ENCODE data around the gene OGA. TPM values are rescaled to one million over a fixed set of nuclear protein-coding genes. Genes with fewer than 3 reads are reported as not detected.

OGA gene
- total RNA-seq, 1 experiment from 2014 or later: 96.1 TPM

DNA sequence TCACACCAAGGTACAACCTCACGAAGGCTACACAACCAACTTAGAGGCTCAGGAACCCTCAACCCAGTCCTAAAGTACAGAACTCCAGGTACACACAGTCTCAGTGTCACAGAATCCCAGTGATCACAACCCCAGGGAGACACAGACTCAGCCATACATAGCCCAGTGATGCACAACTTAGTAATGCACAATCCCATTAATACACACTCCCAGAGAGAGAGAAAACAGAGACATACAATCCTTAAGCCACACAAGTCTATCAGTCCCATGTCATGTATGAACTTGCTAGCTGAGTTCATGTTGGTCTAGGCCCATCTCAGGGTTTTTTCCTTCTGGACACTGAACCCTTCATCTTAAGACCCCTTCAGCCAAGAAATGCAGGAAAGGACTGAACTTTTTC lies 20.8 kb upstream of the OGA start:
- Mint-ChIP-seq H3K27me3 (ENCODE audit: insufficient read depth, unreplicated experiment) (no peaks in the 10 kb centered on the region), H3K9me3 (ENCODE audit: unreplicated experiment) (no peaks in the 10 kb centered on the region), H3K4me1 (ENCODE audit: insufficient read depth, unreplicated experiment) (peaks cover 22% of the 10 kb centered on the region), H3K36me3 (ENCODE audit: insufficient read depth, unreplicated experiment) (peaks cover 2% of the 10 kb centered on the region), H3K27ac (ENCODE audit: low read depth, unreplicated experiment) (no peak overlapping the region), H3K4me3 (ENCODE audit: unreplicated experiment) (peak overlapping the region; percentile 35)
- TF ChIP-seq, protein P1, sequence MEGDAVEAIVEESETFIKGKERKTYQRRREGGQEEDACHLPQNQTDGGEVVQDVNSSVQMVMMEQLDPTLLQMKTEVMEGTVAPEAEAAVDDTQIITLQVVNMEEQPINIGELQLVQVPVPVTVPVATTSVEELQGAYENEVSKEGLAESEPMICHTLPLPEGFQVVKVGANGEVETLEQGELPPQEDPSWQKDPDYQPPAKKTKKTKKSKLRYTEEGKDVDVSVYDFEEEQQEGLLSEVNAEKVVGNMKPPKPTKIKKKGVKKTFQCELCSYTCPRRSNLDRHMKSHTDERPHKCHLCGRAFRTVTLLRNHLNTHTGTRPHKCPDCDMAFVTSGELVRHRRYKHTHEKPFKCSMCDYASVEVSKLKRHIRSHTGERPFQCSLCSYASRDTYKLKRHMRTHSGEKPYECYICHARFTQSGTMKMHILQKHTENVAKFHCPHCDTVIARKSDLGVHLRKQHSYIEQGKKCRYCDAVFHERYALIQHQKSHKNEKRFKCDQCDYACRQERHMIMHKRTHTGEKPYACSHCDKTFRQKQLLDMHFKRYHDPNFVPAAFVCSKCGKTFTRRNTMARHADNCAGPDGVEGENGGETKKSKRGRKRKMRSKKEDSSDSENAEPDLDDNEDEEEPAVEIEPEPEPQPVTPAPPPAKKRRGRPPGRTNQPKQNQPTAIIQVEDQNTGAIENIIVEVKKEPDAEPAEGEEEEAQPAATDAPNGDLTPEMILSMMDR (IDR thresholded peaks at IDR 0.05; ENCODE audit: unreplicated experiment): no peak
- POLR2A ChIA-PET: interaction anchor here (2.4 kb wide), 1 partner anchor 20 kb away, joined by 16 read pairs; the partner anchor contains the start of gene OGA
- BruUV-seq (replicated peaks): no TSS peak
- no peak for DNase-seq (ENCODE audit: unreplicated experiment)
- intact Hi-C loops (cut with micrococcal nuclease): no loop called here
- CTCF ChIA-PET: interaction anchor here (0.6 to 4.6 kb wide), 8 partner anchors 11 to 288 kb away, joined by 3 to 69 read pairs (median 4); no protein-coding TSS in a partner anchor

DNA sequence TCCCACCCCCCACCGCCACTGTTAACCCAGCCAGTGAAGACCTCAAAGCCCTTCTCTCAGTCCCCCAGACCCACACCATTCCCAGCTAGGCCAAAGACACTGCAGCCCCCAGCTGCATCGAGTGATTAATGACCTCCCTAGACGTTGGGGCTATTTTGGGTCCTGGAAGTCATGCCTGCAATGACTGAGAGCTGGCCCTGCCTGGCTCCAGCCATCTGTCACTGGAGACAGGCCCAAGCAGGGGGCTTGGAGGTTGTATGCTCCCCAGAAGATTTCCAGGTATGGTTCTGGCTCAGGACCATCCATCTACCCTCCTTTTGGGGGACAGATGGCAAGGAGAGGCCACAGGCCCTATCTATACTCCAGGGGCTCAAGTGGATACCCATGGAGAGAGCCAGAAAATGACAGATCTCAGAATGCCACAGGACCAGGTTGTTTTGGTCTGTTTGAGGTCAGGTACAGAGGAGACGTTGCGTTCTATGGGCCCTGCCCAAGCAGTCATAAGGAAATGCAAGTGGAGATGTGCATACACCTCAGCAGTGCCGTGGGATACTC lies 20.2 kb upstream of the OGA start:
- TF ChIP-seq, protein P1 (IDR thresholded peaks at IDR 0.05; ENCODE audit: unreplicated experiment): no peak
- no TSS peak for BruUV-seq (replicated peaks)
- DNase-seq (ENCODE audit: unreplicated experiment): no peak
- H3K27ac Mint-ChIP-seq (ENCODE audit: low read depth, unreplicated experiment): no peak overlapping the region
- no peaks in the 10 kb centered on the region for H3K36me3 Mint-ChIP-seq (ENCODE audit: insufficient read depth, unreplicated experiment)
- intact Hi-C loops (cut with micrococcal nuclease): no loop called here
- peaks cover 22% of the 10 kb centered on the region for H3K4me1 Mint-ChIP-seq (ENCODE audit: insufficient read depth, unreplicated experiment)
- POLR2A ChIA-PET: no interaction called here
- CTCF ChIA-PET: interaction anchor here (0.5 to 4.6 kb wide), 4 partner anchors 18 to 781 kb away, joined by 3 to 53 read pairs (median 4); no protein-coding TSS in a partner anchor
- no peaks in the 10 kb centered on the region for H3K27me3 Mint-ChIP-seq (ENCODE audit: insufficient read depth, unreplicated experiment)
- peak overlapping the region; percentile 35 for H3K4me3 Mint-ChIP-seq (ENCODE audit: unreplicated experiment)
- no peaks in the 10 kb centered on the region for H3K9me3 Mint-ChIP-seq (ENCODE audit: unreplicated experiment)

DNA sequence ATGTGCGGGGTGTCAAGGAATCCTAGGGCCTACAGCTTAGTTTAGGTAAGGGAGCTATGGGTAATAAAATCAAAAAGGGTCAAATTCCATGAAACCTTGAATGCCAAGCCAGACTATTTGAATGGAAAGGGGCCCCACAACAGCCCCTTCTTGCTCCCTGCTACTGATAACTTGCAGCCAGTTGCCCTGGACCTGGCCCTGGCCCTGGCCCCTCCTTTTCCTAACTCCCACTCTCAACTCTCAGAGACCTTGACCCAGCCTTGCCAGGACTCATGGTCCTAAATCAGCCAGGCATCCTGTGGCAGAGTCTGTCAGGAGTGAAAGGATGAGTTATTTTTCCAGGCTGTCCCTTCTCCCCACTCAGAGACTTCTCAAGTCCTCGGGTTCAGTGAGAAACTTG lies 19.5 kb upstream of the OGA start:
- Mint-ChIP-seq H3K27me3 (ENCODE audit: insufficient read depth, unreplicated experiment) (no peaks in the 10 kb centered on the region), H3K27ac (ENCODE audit: low read depth, unreplicated experiment) (no peak overlapping the region), H3K4me3 (ENCODE audit: unreplicated experiment) (no peak overlapping the region), H3K9me3 (ENCODE audit: unreplicated experiment) (no peaks in the 10 kb centered on the region), H3K4me1 (ENCODE audit: insufficient read depth, unreplicated experiment) (peaks cover 22% of the 10 kb centered on the region), H3K36me3 (ENCODE audit: insufficient read depth, unreplicated experiment) (no peaks in the 10 kb centered on the region)
- POLR2A ChIA-PET: interaction anchor here (1.2 kb wide), 1 partner anchor 19 kb away, joined by 3 read pairs; the partner anchor contains the start of gene OGA
- intact Hi-C loops (cut with micrococcal nuclease): no loop called here
- no TSS peak for BruUV-seq (replicated peaks)
- TF ChIP-seq, protein P1 (IDR thresholded peaks at IDR 0.05; ENCODE audit: unreplicated experiment): no peak
- no peak for DNase-seq (ENCODE audit: unreplicated experiment)
- CTCF ChIA-PET: interaction anchor here (0.6 to 4.6 kb wide), 10 partner anchors 8 to 229 kb away, joined by 3 to 53 read pairs (median 4); partner anchors contain the start of genes HPS6 and OGA

DNA sequence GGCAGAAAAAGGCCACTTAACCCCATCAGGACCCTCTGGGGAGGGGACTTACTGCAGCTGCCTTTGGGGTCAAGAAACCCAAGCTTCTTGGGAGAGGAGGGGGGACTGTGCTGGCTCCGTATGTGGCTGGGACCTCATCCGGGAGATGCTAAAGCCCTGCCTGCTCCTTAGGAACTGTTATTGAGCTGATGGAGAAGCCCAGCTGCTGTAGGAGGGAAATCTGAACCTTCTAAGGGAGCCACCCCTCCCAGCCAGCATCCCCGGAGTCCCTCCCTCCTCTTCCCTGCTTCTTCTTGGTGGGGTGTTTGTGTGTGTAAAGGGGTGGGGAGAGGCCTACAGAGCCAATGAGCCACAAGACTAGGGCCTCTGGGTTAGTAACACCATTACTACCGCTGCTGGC lies 17.1 kb upstream of the OGA start:
- BruUV-seq (replicated peaks): no TSS peak
- ChIA-PET CTCF (interaction anchor here (0.6 to 4.6 kb wide), 23 partner anchors 8 to 651 kb away, joined by 3 to 53 read pairs (median 4); partner anchors contain the start of genes C10orf95 and OGA), POLR2A (interaction anchor here (0.7 to 1.2 kb wide), 2 partner anchors 16 to 91 kb away, joined by 3 to 8 read pairs; partner anchors contain the start of gene OGA)
- Mint-ChIP-seq H3K36me3 (ENCODE audit: insufficient read depth, unreplicated experiment) (peaks cover 8% of the 10 kb centered on the region), H3K27ac (ENCODE audit: low read depth, unreplicated experiment) (no peak overlapping the region), H3K27me3 (ENCODE audit: insufficient read depth, unreplicated experiment) (no peaks in the 10 kb centered on the region), H3K4me3 (ENCODE audit: unreplicated experiment) (no peak overlapping the region), H3K4me1 (ENCODE audit: insufficient read depth, unreplicated experiment) (peaks cover 32% of the 10 kb centered on the region), H3K9me3 (ENCODE audit: unreplicated experiment) (no peaks in the 10 kb centered on the region)
- intact Hi-C loops (cut with micrococcal nuclease): no loop called here
- TF ChIP-seq, protein P1 (IDR thresholded peaks at IDR 0.05; ENCODE audit: unreplicated experiment): no peak
- DNase-seq (ENCODE audit: unreplicated experiment): no peak

All from MCF 10A (cell line).